Measurements from ENCODE around the gene RPS6KL1.
A peak's percentile ranks its signal among the peaks of the same experiment; 100 is the strongest.
"Not testable (repeated sequence)": the region's sequence is repeated elsewhere in the genome, so short reads cannot be mapped to it uniquely, and the experiment has no call there.

Gene RPS6KL1

GRCh38 chr14:74935360-74935680 lies 12.3 kb upstream of the RPS6KL1 start:
- DNase-seq, result no peak

DNA sequence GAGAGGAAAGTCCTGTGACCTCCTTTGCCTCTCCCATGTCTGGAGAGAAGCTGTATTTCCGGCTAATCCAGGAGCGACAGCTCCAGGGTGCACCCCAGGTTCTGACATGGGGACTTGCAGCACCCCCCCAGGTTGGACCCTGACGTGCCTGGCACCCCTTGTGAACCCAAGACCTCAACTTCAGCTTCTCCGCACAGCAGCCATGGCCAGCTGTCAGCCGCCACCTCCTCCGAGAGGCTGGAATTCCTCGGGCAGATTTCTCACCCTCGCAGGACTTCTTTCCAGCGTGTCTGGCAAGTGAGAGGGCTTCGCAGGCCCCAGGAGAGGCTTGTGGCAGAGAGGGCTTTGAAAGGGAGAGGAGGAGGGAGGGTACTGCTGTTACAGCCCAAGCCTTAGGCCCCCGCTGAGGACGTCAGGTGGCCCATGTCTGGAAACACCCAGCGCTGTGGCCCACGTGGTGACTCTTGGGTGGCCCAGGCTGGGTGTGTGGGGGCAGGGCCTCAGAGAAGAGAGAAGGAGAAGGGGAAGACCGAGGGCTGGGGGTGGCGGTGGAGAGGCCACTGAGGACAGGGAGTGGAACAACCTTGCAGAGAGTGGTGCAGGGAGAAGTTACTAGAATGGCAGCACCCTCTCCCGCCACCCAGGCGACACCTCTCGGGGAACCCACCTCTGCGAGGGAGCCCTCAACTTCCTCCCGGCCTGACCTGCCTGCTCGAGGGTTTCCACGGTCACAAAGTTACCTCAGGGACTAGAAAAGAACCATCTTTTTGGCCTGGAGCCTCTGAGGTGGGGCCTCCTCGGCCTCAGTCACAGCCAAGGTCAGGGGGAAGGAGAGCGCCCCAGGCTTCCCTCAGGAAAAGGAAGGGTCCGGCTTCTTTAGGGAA lies 11.7 kb upstream of the RPS6KL1 start:
- peak; percentile 34 for DNase-seq

GRCh38 chr14:74934041-74934440 lies 11.0 kb upstream of the RPS6KL1 start:
- no peak for DNase-seq

DNA sequence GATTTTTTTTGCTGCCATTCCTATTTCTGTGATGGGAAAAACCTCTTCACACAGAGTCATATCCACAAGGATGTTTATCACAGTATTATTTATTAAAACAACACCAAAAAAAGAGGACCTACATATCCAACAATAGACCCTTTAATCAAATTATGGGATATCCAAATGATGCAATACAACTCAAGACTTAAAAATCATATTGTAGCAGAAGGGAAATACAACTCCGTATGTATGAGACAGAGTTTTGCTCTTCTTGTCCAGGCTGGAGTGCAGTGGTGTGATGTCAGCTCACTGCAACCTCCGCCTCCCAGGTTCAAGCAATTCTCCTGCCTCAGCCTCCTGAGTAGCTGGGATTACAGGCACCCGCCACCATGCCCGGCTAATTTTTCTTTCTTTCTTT lies 9.9 kb upstream of the RPS6KL1 start:
- DNase-seq, result not testable (repeated sequence)

GRCh38 chr14:74932401-74932901 lies 9.4 kb upstream of the RPS6KL1 start:
- no peak for DNase-seq

DNA sequence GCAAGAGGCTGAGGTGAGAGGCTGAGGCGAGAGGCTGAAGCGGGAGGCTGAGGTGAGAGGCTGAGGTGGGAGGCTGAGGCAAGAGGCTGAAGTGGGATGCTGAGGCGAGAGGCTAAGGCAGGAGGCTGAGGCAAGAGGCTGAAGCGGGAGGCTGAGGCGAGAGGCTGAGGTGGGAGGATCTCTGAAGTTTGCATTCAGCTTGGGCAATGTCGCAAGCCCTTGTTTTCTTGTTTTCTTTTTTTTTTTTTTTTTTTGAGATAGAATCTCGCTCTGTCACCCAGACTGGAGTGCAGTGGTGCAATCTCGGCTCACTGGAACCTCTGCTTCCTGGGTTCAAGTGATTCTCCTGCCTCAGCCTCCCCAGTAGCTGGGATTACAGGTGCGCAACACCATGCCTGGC lies 8.7 kb upstream of the RPS6KL1 start:
- DNase-seq, result not testable (repeated sequence)

- DNase-seq, result no peak
These were observed 6.2 kb upstream of the RPS6KL1 start for GRCh38 chr14:74929242-74929641.

- no peak for DNase-seq
These were observed 4.2 kb upstream of the RPS6KL1 start for GRCh38 chr14:74927225-74927624.

DNA sequence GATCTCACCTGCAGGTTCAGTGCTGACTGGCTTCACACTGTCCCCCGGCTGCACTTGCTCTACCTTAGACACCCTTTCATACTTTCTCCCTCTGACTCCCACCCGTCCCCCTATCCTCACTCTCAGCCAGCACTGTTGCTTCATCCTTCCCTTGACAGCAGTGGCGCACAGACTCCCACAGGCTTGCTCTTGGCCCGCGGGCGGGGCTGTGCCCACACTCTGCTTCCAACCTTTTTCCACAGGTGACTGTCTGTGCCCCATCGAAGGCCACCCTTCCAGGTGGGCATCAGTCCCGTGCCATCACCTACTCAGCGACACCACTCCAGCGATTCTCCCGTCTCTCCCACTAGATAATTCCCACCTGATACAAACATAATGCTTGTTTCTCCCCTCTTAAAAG lies 1.0 kb upstream of the RPS6KL1 start:
- no peak for DNase-seq

DNA sequence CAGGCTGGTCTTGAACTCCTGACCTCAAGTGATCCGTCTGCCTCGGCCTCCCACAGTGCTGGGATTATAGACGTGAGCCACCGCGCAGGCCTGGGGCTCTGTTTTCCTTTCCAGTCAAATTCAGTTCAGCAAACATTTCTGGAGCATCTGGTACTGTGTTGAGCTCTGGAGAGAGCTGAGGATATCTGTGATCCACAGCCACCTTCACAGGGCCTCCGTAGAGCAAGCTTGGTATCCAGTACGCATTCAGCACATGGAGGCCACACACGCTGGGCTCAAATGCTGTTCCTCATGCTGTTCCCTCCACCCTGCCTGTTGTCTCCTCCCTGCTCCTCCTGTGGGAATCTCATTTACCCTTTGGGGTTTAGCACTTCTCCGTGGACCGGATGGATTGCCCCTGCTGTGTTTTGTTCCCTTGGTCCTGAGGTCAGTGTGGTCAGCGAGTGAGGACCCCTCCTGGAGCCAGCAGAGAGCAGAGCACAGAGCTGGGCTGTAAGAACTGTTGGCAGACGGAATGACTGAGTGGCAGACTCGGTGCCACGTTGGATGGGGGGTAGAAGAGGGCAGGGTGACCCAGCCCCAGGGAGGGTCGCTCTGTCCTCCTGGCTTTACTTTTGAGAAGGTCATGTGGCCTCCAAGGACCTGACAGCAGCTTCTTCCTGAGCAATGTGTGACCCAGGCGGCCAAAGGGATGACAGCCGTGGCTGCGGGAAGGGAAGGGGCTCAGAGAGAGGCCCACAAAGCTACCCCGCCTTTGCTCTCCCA lies 891 bp downstream of the RPS6KL1 start:
- DNase-seq, result no peak

- DNase-seq, result no peak
These were observed 1.9 kb downstream of the RPS6KL1 start for GRCh38 chr14:74921053-74921620.

DNA sequence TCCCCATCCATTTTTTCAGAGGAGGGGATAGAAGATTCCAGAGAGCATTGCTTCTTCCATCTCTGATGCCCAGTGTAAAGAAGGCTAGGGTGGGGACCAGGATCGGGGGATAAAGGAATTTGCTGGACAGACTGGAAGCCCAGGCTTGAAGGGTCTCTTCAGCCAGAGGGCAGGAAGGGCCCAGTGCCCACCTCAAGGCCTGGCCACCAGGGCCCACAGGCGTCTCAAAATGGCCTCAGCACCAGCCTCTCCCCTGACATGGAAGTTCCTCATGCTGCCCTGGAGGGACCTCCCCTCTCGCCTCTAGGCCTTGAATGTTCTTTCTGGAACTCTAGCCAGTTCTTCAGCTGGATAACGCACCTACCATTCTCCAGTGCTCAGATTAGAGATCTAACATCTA lies 2.8 kb downstream of the RPS6KL1 start:
- no peak for DNase-seq

DNA sequence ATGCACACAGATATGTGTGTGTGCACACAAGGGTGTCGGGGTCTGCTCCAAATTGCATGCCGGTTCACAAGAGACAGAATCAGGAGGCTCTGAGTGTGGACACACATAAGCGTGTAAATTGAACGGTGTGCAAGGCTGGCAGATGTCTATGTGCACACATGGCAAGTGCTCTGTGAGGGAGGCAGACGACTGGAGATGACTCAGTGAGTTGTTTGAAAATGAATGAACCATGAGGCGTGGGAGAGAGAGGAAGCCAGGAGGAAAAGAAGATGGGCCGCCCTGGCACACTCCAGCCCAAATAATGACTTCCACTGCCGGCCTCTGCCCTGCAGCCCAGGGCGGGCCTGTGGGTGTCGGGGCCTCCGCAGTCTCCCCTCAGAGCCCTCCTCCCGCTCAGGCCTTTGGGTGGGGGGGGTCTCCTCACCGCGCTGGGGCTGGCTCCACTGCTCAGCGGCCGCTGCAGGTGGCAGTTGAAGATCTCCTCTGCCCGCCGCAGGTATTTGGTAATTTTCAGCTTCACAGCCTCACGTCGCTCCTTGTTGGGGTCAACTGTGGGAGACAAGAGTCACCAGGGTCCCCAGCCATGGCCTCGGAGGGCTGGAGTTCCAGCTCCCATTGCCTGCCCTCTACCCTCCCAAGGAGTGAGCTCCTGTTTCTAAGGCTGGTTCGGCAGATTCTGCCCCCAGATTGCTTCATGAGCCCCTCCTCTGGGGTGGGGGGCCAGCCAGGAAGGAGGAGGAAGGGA lies 3.5 kb downstream of the RPS6KL1 start:
- DNase-seq, result no peak

DNA sequence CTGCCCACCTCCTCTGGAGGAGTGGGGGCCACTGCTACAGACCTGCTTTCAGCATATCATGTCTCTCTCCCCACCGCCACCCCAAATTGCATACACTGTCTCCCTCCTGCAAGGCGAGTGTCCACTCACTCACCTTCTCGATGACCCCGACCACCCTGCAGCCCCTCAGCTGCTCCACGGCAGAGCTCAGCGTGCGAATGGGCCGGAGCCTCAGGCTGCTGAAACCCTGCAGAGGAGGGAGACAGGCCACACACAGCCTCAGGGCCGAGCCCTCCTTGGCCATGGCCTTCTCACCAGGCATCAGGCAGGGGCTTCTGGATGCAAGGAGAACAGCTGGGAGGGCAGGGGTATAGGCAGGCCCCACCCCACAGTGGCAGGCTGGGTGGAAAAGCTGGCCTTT lies 4.7 kb downstream of the RPS6KL1 start:
- DNase-seq, result no peak

DNA sequence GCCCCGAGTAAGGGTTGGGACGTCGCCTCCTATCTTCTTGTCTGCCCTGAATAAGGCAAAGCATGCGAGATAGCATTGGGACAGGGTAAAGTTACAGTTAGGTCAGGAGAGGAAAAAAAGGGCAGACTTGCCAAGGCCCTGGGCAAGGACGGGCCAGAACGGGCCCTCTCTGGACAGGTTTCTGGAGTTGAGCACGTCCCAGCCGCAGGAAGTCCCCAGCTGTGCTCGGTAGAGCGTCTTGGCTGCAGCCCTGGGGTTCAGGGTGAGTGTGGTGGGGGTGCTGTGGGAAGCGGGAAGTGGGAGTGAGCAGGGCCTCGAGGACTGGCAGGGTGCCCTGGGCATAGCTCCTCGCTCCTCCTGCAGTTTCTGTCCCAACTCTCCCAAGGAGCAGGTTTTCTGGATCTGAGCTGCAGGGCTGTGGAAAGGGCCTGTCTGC lies 5.4 kb downstream of the RPS6KL1 start:
- DNase-seq, result no peak

- no peak for DNase-seq
These were observed 5.9 kb downstream of the RPS6KL1 start for GRCh38 chr14:74917178-74917543.

DNA sequence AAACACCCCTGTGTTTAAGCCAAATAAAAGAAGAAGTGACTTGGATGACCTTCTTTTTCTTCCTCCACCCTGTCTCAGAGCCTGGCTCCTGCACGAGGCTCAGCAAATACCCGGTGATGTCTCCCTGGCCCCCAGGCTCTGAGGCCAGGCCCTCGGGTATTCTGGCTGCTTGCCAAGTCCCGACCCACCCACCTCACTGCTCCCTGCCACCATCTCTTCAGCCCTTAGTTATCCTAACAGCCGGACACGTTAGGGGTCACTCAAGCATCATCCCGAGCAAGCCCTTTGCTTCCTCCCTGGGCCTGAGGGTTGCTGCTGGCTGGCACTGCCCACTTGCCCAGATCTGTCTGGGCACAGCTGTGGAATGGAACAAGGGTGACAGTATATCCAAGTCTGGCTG lies 7.2 kb downstream of the RPS6KL1 start:
- DNase-seq, result no peak

GRCh38 chr14:74915426-74915825 lies 7.6 kb downstream of the RPS6KL1 start:
- DNase-seq, result no peak

- no peak for DNase-seq
These were observed 9.0 kb downstream of the RPS6KL1 start for GRCh38 chr14:74913986-74914573.

- no peak for DNase-seq
These were observed 9.6 kb downstream of the RPS6KL1 start for GRCh38 chr14:74913393-74913910.

GRCh38 chr14:74912801-74913200 lies 10.3 kb downstream of the RPS6KL1 start:
- DNase-seq, result no peak

- no peak for DNase-seq
These were observed 10.9 kb downstream of the RPS6KL1 start for GRCh38 chr14:74912111-74912510.
